ENCODE data around the gene HHLA2.

HHLA2 gene

DNA sequence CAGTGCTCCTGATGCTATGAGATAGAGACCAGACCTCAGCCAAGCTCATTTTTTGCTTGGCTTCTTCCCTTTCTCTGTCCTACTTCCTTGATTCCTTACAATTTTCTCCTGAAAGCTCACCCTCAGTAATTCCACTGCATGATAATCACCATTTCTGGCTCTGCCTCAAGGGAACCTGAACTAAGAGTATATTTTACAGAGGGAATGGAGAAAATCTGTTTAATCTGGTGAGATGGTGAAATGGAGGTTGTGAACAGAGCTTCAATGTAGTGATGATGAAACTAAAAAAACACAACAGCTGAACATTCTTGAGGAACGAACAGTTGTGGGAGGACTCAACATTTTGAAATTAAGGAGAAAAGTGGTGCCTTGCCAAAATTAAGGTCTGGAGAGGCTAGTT is 16.3 kb downstream of the HHLA2 start:
- Mint-ChIP-seq H3K9me3 (peaks cover 0 to 4% of the 10 kb centered on the region in 2 donors), H3K4me1 (peaks cover 1 to 23% of the 10 kb centered on the region in 2 donors), H3K27me3 (no peaks in the 10 kb centered on the region), H3K4me3 (no peak overlapping the region), H3K36me3 (peaks cover 0 to 2% of the 10 kb centered on the region in 2 donors), H3K27ac (no peak overlapping the region)
- DNase-seq (no peak), ATAC-seq (replicated peaks) (no peak)

DNA sequence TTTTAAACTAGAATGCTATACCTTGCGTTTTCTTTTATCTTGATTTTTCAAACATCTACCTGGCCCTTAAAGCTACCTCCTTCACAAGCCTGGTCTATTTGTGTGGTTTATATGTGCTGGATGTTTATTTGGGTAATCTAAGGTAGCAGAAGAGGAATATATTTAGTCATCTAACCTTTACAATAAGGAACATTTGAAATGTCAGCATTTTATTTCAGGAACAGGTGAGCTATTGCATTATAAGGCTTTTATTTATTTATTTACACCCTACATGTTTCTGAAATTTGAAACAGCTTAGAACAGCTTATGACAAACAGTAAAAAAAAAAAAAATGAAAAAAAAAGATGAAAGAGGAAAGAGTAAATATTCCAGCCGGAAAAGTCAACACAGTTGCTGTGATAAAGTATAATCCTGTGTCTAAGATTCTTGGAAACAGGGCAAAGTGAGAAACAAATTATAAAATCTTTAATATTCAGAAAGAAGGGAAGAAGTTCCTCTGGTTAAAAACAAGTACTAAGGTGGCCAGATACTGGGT is 19.5 kb downstream of the HHLA2 start:
- H3K9me3 Mint-ChIP-seq, result peaks cover 0 to 2% of the 10 kb centered on the region in 2 donors
- no peaks in the 10 kb centered on the region for H3K27me3 Mint-ChIP-seq
- no peak overlapping the region for H3K27ac Mint-ChIP-seq
- ATAC-seq (replicated peaks), result no peak
- no peak overlapping the region for H3K4me3 Mint-ChIP-seq
- H3K36me3 Mint-ChIP-seq, result no peaks in the 10 kb centered on the region
- DNase-seq, result no peak
- H3K4me1 Mint-ChIP-seq, result peaks cover 9 to 29% of the 10 kb centered on the region in 2 donors

DNA sequence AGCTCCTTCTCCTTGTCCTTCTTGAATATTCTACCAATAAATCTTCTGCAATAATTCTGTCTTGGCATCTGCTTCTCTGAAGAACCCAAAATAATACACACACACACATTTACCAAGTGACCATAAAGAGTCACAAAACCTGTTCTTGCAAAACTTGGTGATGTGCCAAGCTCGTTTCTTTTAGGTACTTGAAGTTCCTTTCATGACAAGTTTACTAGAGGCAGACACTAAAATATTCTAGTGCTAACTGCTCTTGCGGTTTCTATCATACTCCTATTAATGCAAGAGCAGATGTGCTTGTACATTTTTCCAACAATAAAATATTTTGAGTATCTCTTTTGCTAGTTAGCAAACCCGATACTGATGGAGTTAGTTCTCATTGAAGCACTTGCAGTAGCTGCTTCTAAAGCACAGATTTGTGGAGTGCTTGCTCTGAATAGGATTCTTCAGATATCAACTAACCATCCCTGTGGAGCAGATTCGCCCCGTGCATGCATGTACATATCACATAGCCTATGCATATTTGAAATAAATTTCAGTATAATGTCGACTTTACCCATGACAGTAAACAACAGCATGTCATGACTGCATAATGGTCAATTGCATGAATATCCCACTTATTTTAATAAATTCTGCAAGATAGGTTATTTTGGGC is 23.2 kb downstream of the HHLA2 start:
- DNase-seq (no peak), ATAC-seq (replicated peaks) (no peak)
- no peaks in the 10 kb centered on the region for H3K36me3 Mint-ChIP-seq
- H3K4me1 Mint-ChIP-seq, result peaks cover 23 to 30% of the 10 kb centered on the region in 2 donors
- H3K27me3 Mint-ChIP-seq, result no peaks in the 10 kb centered on the region
- H3K4me3 Mint-ChIP-seq, result no peak overlapping the region
- peaks cover 0 to 2% of the 10 kb centered on the region in 2 donors for H3K9me3 Mint-ChIP-seq
- H3K27ac Mint-ChIP-seq, result no peak overlapping the region

DNA sequence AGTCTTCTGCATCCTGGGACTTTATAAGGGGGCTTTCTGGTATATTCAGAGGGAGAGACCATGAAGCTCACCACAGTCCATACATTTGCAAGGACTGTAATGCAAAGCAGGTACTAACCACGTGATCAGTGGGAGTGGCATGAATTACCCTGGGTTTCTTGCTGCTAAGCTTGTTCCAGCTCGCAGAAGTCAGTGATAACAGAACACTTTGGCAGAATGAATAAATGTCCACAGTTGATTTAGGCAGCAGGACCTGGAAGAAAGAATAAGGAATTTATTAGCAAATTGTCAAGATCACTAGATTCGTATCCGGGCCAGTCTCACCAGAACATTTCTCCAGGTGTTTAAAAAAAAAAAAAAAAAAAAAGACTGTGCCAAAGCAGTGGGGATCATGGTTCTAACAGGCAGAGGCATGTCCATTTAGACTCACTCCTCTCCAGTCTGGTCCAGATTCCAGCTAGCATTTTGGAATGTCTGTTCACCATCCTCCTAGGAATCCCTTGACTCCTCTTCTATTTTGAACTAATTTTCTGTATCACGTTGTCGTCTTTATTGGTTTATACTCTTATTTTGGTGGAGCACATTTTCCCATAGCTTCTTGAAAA is 24.5 kb downstream of the HHLA2 start:
- ATAC-seq (replicated peaks) (no peak), DNase-seq (no peak)
- H3K27ac Mint-ChIP-seq, result no peak overlapping the region
- no peaks in the 10 kb centered on the region for H3K27me3 Mint-ChIP-seq
- H3K9me3 Mint-ChIP-seq, result peaks cover 0 to 3% of the 10 kb centered on the region in 2 donors
- no peak overlapping the region for H3K4me3 Mint-ChIP-seq
- peaks cover 23 to 24% of the 10 kb centered on the region in 2 donors for H3K4me1 Mint-ChIP-seq
- peaks cover under 1 to 5% of the 10 kb centered on the region in 2 donors for H3K36me3 Mint-ChIP-seq

DNA sequence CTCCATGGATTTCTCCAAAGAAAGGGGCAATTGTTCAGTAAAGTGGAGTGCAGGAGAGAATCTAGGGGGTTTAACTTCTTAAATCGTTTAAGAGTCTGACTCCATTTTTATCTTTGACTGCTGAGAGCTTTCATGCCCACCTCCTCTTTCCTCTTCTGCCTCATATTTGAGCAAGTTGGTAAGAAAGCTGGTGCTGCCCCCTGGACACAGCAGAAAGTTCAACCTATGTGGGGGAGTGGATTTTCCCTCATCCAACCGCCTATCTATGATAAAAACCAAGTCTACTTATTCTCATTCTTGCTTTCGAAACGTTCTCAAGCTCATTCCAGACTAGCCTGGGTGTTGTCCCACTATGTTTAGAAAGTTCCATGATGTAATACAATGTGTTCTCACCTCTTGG is 26.0 kb downstream of the HHLA2 start:
- H3K36me3 Mint-ChIP-seq, result peaks cover 8 to 14% of the 10 kb centered on the region in 2 donors
- H3K4me1 Mint-ChIP-seq, result peaks cover 21 to 23% of the 10 kb centered on the region in 2 donors
- H3K4me3 Mint-ChIP-seq, result no peak overlapping the region
- DNase-seq (no peak), ATAC-seq (replicated peaks) (peak; percentile 39 to 76)
- peaks cover 0 to 3% of the 10 kb centered on the region in 2 donors for H3K27me3 Mint-ChIP-seq
- peaks cover 3 to 8% of the 10 kb centered on the region in 2 donors for H3K9me3 Mint-ChIP-seq
- H3K27ac Mint-ChIP-seq, result no peak overlapping the region

DNA sequence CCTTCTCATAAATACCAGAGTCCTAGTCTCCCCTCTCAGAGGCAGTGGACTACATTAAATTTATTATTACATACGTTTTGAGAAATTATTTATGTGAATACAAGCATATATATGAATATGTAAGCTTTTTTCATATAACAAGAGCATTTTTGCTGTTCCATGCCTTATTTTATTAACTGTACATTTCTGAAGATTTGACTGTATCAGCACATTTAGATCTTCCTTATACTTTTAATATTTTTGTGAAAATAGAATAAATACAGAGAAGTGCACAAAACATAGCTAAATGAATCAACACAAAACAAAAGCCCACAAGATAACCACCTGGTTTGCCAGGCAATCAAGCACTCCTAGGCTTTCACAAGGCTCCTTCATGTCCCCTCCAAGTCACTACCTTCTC is 27.8 kb downstream of the HHLA2 start:
- no peak for ATAC-seq (replicated peaks)
- Mint-ChIP-seq H3K4me1 (peaks cover 15 to 22% of the 10 kb centered on the region in 2 donors), H3K27ac (no peak overlapping the region)

DNA sequence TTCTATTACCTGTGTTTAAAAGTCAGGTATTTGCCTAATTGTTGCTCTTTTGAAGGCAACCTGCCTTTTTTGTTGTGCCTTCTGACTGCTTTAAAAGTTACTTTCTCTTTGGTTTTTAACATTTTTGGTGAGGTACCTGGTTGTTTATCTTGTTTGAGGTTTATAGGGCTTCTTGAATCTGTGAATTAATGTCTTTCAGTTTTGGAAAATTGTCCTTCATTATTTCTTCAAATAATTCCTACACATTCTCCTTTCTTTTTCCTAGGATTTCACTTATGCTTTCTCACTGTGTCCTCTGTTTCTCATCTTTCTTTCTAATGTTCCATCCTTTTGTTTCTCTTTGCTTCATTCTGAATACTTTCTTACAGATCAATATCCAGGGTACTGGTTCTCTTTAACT is 30.8 kb downstream of the HHLA2 start:
- DNase-seq, result no peak
- H3K27ac Mint-ChIP-seq, result no peak overlapping the region
- no peak for ATAC-seq (replicated peaks)
- peaks cover 0 to 5% of the 10 kb centered on the region in 2 donors for H3K27me3 Mint-ChIP-seq
- H3K4me3 Mint-ChIP-seq, result no peak overlapping the region
- peaks cover 5 to 10% of the 10 kb centered on the region in 2 donors for H3K9me3 Mint-ChIP-seq
- H3K4me1 Mint-ChIP-seq, result peaks cover 6 to 11% of the 10 kb centered on the region in 2 donors
- peaks cover 9 to 15% of the 10 kb centered on the region in 2 donors for H3K36me3 Mint-ChIP-seq

More for the DNA sequence above, 27.8 kb downstream of the HHLA2 start:
- Mint-ChIP-seq H3K27me3 (peaks cover 0 to 5% of the 10 kb centered on the region in 2 donors), H3K36me3 (peaks cover 9 to 15% of the 10 kb centered on the region in 2 donors), H3K4me3 (no peak overlapping the region), H3K9me3 (peaks cover 5 to 10% of the 10 kb centered on the region in 2 donors)
- DNase-seq, result no peak

DNA sequence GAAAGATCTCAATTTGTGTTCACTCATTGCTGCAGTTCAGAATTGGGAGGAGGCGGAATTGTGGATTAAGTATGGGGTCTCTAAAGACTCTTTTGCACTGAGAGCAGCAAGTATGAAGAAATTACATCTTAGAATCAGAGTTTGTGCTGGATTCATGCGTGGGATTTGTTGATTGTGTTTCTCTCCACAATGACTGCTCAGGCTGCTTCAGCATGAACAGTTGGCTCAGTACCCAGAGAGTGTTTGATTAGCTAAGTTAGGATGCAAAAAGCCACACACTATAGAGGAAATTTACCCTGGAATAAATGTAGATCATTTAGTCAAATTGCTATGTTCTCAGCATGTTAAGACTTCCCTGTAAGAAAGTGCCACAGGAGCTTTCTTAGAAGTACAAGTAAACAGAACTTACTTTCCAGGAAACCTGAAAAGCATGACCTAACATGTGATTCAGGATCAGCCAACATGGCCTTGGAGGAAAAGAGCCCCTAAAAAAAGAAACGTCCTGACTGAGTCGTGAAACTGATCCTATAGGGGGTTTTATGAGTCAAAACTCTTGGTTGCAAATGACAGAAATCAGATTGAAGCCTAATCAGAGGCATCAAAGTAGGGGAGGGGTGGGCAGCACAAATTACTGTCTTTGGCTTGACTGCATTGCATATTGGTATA is 32.6 kb downstream of the HHLA2 start:
- peaks cover 0 to 5% of the 10 kb centered on the region in 2 donors for H3K27me3 Mint-ChIP-seq

DNA sequence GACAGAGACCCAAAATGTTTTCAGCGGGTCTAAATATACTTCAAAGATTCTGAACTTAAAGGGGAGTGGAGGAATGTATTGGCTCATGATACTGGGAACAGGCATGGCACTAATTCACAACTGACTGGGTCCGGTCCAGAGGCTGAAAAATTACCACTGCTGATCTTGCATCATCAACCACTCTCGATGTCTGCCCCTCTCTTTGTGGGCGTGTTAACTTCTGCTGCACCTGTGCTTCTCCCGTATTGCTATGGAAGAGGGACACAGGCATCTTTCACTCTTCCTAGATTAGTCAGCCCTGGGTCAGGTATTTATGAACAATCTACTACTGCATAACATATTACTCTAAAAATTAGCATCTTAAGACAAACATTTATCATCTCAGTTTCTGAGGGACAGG is 33.2 kb downstream of the HHLA2 start:
- Mint-ChIP-seq H3K4me3 (no peak overlapping the region), H3K4me1 (peaks cover 0 to 5% of the 10 kb centered on the region in 2 donors), H3K36me3 (peaks cover 9 to 15% of the 10 kb centered on the region in 2 donors)

More for the DNA sequence above, 32.6 kb downstream of the HHLA2 start:
- no peak for DNase-seq
- Mint-ChIP-seq H3K4me3 (no peak overlapping the region), H3K36me3 (peaks cover 9 to 15% of the 10 kb centered on the region in 2 donors), H3K9me3 (peaks cover 5 to 10% of the 10 kb centered on the region in 2 donors), H3K4me1 (peaks cover 0 to 5% of the 10 kb centered on the region in 2 donors), H3K27ac (no peak overlapping the region)
- peak in 1 of 2 donors; percentile 25 for ATAC-seq (replicated peaks)

DNA sequence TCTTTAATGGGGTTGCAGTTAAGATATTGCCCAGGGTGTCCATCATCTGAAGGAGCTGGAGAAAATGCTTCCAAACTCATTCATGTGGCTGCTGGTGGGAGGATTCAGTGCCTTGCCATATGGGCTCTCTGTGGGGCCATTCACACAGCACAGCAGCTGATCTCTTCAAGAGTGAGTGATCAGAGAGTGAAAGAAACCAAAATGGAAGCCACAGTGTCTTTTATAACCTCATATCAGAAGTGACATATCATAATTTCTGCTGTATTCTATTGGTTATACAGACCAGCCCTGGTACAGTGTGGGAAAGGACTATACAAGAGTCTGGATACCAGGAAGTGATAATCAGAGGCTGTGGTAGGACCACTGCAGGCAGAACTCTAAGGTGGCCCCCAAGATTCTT is 33.6 kb downstream of the HHLA2 start:
- ATAC-seq (replicated peaks), result no peak
- H3K4me3 Mint-ChIP-seq, result no peak overlapping the region
- H3K27ac Mint-ChIP-seq, result no peak overlapping the region

More for the DNA sequence above, 33.2 kb downstream of the HHLA2 start:
- DNase-seq, result no peak
- Mint-ChIP-seq H3K9me3 (peaks cover 5 to 10% of the 10 kb centered on the region in 2 donors), H3K27ac (no peak overlapping the region), H3K27me3 (peaks cover 0 to 5% of the 10 kb centered on the region in 2 donors)
- ATAC-seq (replicated peaks), result no peak

DNA sequence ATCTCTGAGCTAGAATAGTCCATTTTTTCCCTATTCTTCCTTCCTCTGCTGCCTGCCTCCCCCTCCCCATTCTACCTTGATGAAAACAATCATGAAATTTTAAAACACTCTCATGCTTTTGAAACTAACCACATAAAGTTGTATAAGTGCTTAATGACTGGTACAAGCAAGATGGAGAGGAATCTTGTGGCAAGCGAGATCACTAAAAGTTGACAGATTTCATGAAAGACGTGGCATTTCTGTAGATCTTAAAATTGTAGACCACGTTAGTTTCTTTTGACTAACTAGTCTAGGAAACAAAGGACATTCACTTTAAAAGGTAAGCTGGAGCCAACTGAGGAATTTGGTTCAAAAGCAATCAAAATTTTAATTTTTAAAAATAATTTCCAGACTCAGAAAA is 35.4 kb downstream of the HHLA2 start:
- Mint-ChIP-seq H3K4me3 (no peak overlapping the region), H3K27me3 (peaks cover 0 to 5% of the 10 kb centered on the region in 2 donors), H3K9me3 (peaks cover 5% of the 10 kb centered on the region in 2 donors), H3K36me3 (peaks cover 4 to 6% of the 10 kb centered on the region in 2 donors), H3K27ac (no peak overlapping the region), H3K4me1 (peaks cover 0 to 5% of the 10 kb centered on the region in 2 donors)
- ATAC-seq (replicated peaks), result no peak
- DNase-seq, result no peak

More for the DNA sequence above, 33.6 kb downstream of the HHLA2 start:
- Mint-ChIP-seq H3K4me1 (peaks cover 0 to 5% of the 10 kb centered on the region in 2 donors), H3K27me3 (peaks cover 0 to 5% of the 10 kb centered on the region in 2 donors), H3K36me3 (peaks cover 9 to 15% of the 10 kb centered on the region in 2 donors), H3K9me3 (peaks cover 5 to 10% of the 10 kb centered on the region in 2 donors)
- DNase-seq, result no peak

DNA sequence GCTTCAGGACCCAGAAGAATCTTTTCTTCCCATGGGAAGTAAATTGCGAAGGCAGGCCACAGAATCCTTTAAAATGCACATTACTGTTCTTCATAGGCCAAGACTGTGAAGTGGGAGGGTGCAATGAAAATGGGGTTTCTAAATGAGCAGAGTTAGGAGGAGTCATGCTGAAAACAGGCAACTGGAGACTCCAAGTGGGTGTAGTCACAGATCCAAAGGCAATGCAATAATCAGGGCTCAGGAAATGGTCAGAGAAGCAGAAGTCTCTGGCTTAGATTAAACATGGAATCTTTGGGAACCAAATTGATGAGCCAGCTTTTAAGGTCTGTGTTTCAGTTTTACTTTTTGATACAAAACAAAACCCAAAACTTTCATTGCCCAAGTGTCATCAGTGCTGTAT is 37.6 kb downstream of the HHLA2 start:
- Mint-ChIP-seq H3K4me3 (no peak overlapping the region), H3K4me1 (peaks cover 9 to 12% of the 10 kb centered on the region in 2 donors), H3K27me3 (no peaks in the 10 kb centered on the region), H3K36me3 (no peaks in the 10 kb centered on the region), H3K9me3 (no peaks in the 10 kb centered on the region), H3K27ac (no peak overlapping the region)
- no peak for ATAC-seq (replicated peaks)
- DNase-seq, result no peak

DNA sequence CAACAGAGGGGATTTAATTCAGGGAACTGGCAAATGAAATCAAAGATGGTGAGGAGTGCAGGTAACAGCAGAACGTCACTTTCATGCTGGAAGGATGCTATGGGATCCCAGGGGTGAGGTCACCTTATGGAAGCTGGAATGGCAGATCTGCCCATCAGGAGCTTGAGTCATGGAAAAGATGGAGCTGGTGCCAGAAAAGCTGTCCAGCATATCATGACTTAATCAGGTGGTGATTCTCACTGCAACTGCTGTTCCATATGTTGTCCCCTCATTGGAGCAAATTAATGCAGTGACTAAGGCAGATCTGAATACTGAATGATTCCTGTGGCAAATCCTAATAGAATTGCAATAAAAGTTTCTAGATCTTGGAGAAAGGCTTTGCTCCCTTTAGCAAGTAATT is 38.4 kb downstream of the HHLA2 start:
- ATAC-seq (replicated peaks), result no peak
- H3K27me3 Mint-ChIP-seq, result no peaks in the 10 kb centered on the region
- H3K27ac Mint-ChIP-seq, result no peak overlapping the region
- H3K36me3 Mint-ChIP-seq, result no peaks in the 10 kb centered on the region
- no peaks in the 10 kb centered on the region for H3K9me3 Mint-ChIP-seq
- no peak overlapping the region for H3K4me3 Mint-ChIP-seq
- DNase-seq, result no peak
- H3K4me1 Mint-ChIP-seq, result peaks cover 10 to 13% of the 10 kb centered on the region in 2 donors

DNA sequence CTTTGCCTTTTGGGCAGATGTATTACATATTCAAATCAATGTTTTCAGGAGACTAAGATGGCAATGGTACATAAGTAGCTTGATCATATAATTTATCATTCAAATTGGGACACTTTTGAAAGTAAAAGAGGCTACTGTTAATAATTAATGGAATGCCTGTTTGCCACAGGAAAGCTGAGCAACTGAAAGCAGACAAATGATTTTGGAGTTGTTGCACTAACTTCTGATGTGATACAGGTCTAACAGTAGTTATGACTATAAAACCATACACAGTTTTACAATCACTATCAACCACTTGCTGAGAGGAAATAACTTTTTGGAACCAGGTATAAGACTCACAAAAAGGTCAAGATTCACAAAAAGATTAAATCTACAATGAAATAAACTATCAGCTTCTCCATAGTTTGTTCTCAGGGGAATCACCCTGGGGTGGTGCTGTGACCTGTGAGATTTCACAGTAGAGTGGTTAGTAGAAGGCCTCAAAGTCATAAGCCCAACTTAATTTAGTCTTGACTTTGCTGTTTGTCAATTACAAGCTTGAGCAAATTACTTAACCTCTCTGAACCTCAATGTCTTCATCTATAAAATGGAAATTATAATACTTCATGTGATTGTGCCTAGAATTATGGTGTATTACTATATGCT is 42.7 kb downstream of the HHLA2 start:
- Mint-ChIP-seq H3K4me3 (peak overlapping the region in 1 of 2 donors; percentile 4), H3K4me1 (peaks cover 22 to 32% of the 10 kb centered on the region in 2 donors), H3K27ac (no peak overlapping the region), H3K9me3 (no peaks in the 10 kb centered on the region), H3K27me3 (no peaks in the 10 kb centered on the region), H3K36me3 (peaks cover 0 to 4% of the 10 kb centered on the region in 2 donors)
- ATAC-seq (replicated peaks), result peak; percentile 53 to 63
- no peak for DNase-seq
